DMS53 treated with DMSO at 0.1 percent for 48 hours (cell line): ENCODE measurements around the gene C6orf163.
A peak's percentile ranks its signal among the peaks of the same experiment; 100 is the strongest.
"Not testable (repeated sequence)": the region's sequence is repeated elsewhere in the genome, so short reads cannot be mapped to it uniquely, and the experiment has no call there.

Experiments
- DNase-seq: peaks from one replicate; lab custom pipeline; 2025; ENCODE audit not compliant: unreplicated experiment; lab: John Stamatoyannopoulos, UW

Gene C6orf163

GRCh38 chr6:87344731-87345130, at the start of gene C6orf163:
Gene C6orf163, plus strand, starts transcription at chr6:87344813. Its CDS starts 287 bp downstream, at chr6:87345100.
- DNase-seq: no peak

GRCh38 chr6:87297119-87297518, 47.5 kb upstream of the C6orf163 start:
- DNase-seq: no peak

GRCh38 chr6:87301277-87301676, 43.3 kb upstream of the C6orf163 start:
- not testable (repeated sequence) for DNase-seq

GRCh38 chr6:87308970-87309369, 35.6 kb upstream of the C6orf163 start:
- DNase-seq: no peak

GRCh38 chr6:87312860-87313259, 31.8 kb upstream of the C6orf163 start:
- DNase-seq: no peak

GRCh38 chr6:87315071-87315470, 29.5 kb upstream of the C6orf163 start:
- DNase-seq: no peak

GRCh38 chr6:87319271-87319987, 25.2 kb upstream of the C6orf163 start:
- no peak for DNase-seq

- peak; percentile 63 for DNase-seq
These were observed 22.1 kb upstream of the C6orf163 start, which contains the start of gene SMIM8 for GRCh38 chr6:87322304-87323212. Gene SMIM8, plus strand, starts transcription at chr6:87322588. Its CDS starts 14,444 bp downstream, at chr6:87337032.

- DNase-seq: not testable (repeated sequence)
These were observed 20.7 kb upstream of the C6orf163 start for GRCh38 chr6:87323880-87324279.

- DNase-seq: no peak
These were observed 13.7 kb upstream of the C6orf163 start for GRCh38 chr6:87330961-87331360.

- no peak for DNase-seq
These were observed 11.6 kb upstream of the C6orf163 start for GRCh38 chr6:87333033-87333432.

GRCh38 chr6:87333591-87334181, 10.9 kb upstream of the C6orf163 start:
- DNase-seq: no peak

GRCh38 chr6:87334683-87335082, 9.9 kb upstream of the C6orf163 start:
- no peak for DNase-seq

- DNase-seq: no peak
These were observed 8.2 kb upstream of the C6orf163 start for GRCh38 chr6:87336367-87336766.

- DNase-seq: no peak
These were observed 4.4 kb upstream of the C6orf163 start for GRCh38 chr6:87340230-87340629.

GRCh38 chr6:87341158-87341557, 3.5 kb upstream of the C6orf163 start:
- DNase-seq: no peak

- no peak for DNase-seq
These were observed 2.7 kb upstream of the C6orf163 start for GRCh38 chr6:87341899-87342298.

- DNase-seq: no peak
These were observed 1.8 kb upstream of the C6orf163 start for GRCh38 chr6:87342829-87343228.

- no peak for DNase-seq
These were observed 2.1 kb downstream of the C6orf163 start for GRCh38 chr6:87346700-87347099.

GRCh38 chr6:87349896-87350295, 5.3 kb downstream of the C6orf163 start:
- DNase-seq: no peak

- DNase-seq: no peak
These were observed 5.9 kb downstream of the C6orf163 start for GRCh38 chr6:87350516-87350915.

- DNase-seq: no peak
These were observed 7.0 kb downstream of the C6orf163 start for GRCh38 chr6:87351583-87351982.
